HEK293 (cell line): ENCODE measurements around the gene DOCK3.

Experiments used
- TCF7L2 ChIP-seq: IDR thresholded peaks from 2 replicates; pipeline ENCODE4 v1.6.1; 2011; ENCODE audit warnings: low read depth, mild to moderate bottlenecking, inconsistent platforms, low read length, moderate library complexity, borderline replicate concordance
- YY1 ChIP-seq: fragments of 450-650 bp; formaldehyde crosslinking; IDR thresholded peaks from 2 replicates; pipeline ENCODE4 v1.5.1; 2018; ENCODE audit warnings: missing biosample characterization, missing genetic modification characterization
- ZNF140 ChIP-seq: fragments of 450-650 bp; formaldehyde crosslinking; IDR thresholded peaks from 2 replicates; pipeline ENCODE4 v1.5.1; 2016; ENCODE audit warnings: missing biosample characterization, missing genetic modification characterization
- TF ChIP-seq, protein P1 (sequence below): fragments of 450-650 bp; formaldehyde crosslinking; IDR thresholded peaks from 2 replicates; pipeline ENCODE4 v1.5.1; 2016; ENCODE audit warnings: missing biosample characterization, missing genetic modification characterization
- TF ChIP-seq, protein P2 (sequence below): fragments of 450-650 bp; formaldehyde crosslinking; IDR thresholded peaks from 2 replicates; pipeline ENCODE4 v1.5.1; 2016; ENCODE audit warnings: missing biosample characterization, missing genetic modification characterization
- TF ChIP-seq, protein P3 (sequence below): fragments of 450-650 bp; formaldehyde crosslinking; IDR thresholded peaks from 2 replicates; pipeline ENCODE4 v1.5.0; 2017; ENCODE audit warnings: missing biosample characterization, missing genetic modification characterization, borderline replicate concordance

- TF ChIP-seq, protein P1, sequence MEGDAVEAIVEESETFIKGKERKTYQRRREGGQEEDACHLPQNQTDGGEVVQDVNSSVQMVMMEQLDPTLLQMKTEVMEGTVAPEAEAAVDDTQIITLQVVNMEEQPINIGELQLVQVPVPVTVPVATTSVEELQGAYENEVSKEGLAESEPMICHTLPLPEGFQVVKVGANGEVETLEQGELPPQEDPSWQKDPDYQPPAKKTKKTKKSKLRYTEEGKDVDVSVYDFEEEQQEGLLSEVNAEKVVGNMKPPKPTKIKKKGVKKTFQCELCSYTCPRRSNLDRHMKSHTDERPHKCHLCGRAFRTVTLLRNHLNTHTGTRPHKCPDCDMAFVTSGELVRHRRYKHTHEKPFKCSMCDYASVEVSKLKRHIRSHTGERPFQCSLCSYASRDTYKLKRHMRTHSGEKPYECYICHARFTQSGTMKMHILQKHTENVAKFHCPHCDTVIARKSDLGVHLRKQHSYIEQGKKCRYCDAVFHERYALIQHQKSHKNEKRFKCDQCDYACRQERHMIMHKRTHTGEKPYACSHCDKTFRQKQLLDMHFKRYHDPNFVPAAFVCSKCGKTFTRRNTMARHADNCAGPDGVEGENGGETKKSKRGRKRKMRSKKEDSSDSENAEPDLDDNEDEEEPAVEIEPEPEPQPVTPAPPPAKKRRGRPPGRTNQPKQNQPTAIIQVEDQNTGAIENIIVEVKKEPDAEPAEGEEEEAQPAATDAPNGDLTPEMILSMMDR = no peak
- TF ChIP-seq, protein P2, sequence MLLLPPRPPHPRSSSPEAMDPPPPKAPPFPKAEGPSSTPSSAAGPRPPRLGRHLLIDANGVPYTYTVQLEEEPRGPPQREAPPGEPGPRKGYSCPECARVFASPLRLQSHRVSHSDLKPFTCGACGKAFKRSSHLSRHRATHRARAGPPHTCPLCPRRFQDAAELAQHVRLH (tag by site-specific recombination) = no peak
- no peak for TF ChIP-seq ZNF140
- TF ChIP-seq YY1 (tag by site-specific recombination) = no peak
- 0 out of 2 replicates have a peak, but pooled peaks have one; percentile 27 for TF ChIP-seq TCF7L2
- TF ChIP-seq, protein P3, sequence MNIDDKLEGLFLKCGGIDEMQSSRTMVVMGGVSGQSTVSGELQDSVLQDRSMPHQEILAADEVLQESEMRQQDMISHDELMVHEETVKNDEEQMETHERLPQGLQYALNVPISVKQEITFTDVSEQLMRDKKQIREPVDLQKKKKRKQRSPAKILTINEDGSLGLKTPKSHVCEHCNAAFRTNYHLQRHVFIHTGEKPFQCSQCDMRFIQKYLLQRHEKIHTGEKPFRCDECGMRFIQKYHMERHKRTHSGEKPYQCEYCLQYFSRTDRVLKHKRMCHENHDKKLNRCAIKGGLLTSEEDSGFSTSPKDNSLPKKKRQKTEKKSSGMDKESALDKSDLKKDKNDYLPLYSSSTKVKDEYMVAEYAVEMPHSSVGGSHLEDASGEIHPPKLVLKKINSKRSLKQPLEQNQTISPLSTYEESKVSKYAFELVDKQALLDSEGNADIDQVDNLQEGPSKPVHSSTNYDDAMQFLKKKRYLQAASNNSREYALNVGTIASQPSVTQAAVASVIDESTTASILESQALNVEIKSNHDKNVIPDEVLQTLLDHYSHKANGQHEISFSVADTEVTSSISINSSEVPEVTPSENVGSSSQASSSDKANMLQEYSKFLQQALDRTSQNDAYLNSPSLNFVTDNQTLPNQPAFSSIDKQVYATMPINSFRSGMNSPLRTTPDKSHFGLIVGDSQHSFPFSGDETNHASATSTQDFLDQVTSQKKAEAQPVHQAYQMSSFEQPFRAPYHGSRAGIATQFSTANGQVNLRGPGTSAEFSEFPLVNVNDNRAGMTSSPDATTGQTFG (tag by site-specific recombination) = no peak
These were observed 3.4 kb upstream of the DOCK3 start for GRCh38 chr3:50671331-50671730.
